Measurements from ENCODE around the gene TNS3. TPM values are rescaled to one million over a fixed set of nuclear protein-coding genes. Genes with fewer than 3 reads are reported as not detected.

The TNS3 gene
- total and polyA plus RNA-seq, 7 donors, result 17.4 to 43.8 (median 28.8) TPM

DNA sequence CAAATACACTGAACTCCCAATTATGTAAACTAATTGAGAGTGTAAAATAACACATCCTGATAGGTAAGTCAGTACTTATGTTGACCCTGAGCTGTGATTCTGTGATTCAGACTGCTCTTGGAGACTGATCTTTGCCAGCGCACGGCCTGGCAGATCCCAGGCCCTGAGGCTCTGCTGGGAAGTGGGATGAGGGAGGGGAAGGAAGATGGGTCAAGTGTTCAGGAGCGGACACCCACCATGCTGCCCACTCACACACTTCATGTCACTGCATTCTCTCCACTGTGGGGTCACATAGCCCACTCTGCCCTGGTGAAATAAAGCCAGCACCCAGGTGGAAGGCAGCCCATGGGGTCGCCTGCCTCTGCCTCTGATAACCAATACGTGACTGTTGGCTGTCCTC, 226.2 kb downstream of the TNS3 start:
- Histone ChIP-seq H3K27me3 (no peaks in the 10 kb centered on the region), H3K9me3 (no peaks in the 10 kb centered on the region), H3K4me1 (no peaks in the 10 kb centered on the region), H3K4me3 (no peak overlapping the region), H3K36me3 (no peaks in the 10 kb centered on the region), H3K27ac (no peak overlapping the region)
- WGBS, 2 donors, result 82 to 83% methylated on average over 5 of the region's 5 CpGs
- TF ChIP-seq POLR2AphosphoS5 (IDR thresholded peaks at IDR 0.05) (no peak), POLR2A (IDR thresholded peaks at IDR 0.05) (no peak), EP300 (IDR thresholded peaks at IDR 0.05) (no peak)
- TF ChIP-seq, protein P1, sequence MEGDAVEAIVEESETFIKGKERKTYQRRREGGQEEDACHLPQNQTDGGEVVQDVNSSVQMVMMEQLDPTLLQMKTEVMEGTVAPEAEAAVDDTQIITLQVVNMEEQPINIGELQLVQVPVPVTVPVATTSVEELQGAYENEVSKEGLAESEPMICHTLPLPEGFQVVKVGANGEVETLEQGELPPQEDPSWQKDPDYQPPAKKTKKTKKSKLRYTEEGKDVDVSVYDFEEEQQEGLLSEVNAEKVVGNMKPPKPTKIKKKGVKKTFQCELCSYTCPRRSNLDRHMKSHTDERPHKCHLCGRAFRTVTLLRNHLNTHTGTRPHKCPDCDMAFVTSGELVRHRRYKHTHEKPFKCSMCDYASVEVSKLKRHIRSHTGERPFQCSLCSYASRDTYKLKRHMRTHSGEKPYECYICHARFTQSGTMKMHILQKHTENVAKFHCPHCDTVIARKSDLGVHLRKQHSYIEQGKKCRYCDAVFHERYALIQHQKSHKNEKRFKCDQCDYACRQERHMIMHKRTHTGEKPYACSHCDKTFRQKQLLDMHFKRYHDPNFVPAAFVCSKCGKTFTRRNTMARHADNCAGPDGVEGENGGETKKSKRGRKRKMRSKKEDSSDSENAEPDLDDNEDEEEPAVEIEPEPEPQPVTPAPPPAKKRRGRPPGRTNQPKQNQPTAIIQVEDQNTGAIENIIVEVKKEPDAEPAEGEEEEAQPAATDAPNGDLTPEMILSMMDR (IDR thresholded peaks at IDR 0.05), result no peak
- DNase-seq, result no peak
- intact Hi-C loops (cut with DNase I), result no loop called here

DNA sequence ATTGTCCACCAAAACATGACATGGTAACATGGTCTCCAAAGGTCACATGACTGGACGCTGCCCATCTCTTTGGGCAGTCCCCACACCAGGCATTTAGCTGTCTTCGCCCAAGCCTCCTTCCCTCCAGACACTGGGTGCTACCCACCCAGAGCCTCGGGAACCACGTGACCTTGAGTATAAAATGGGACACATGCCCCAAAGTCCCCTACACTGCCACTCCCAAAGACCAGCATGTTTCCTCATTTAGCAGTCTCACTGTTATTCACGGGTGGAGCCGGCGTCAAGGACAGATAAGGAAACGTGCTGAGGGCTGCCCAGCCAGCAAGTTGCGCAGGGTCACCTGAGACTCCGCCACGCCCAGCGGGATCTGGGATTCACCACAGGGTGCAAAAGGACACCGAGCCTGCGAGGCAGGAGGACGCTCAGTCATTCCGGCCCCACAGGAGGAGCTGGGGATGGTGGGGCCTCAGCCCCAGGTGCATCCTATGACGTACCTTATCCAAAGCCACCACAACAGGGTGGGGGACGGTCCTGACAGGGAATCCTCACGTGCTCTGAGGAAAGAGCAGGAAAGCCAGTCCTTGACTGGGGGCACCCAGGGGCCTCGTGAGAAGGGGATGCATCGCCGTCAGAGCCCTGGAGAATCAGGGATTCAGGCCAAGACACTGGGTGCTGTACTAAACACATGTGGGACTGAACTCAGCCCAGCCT, 226.9 kb downstream of the TNS3 start:
- intact Hi-C loops (cut with DNase I), result no loop called here
- 27 to 74% methylated on average over 22 of the region's 22 CpGs for WGBS, 2 donors
- Histone ChIP-seq H3K36me3 (no peaks in the 10 kb centered on the region), H3K9me3 (no peaks in the 10 kb centered on the region), H3K27ac (no peak overlapping the region), H3K4me1 (no peaks in the 10 kb centered on the region), H3K27me3 (no peaks in the 10 kb centered on the region), H3K4me3 (no peak overlapping the region)
- DNase-seq, result no peak
- TF ChIP-seq POLR2A (IDR thresholded peaks at IDR 0.05) (no peak), POLR2AphosphoS5 (IDR thresholded peaks at IDR 0.05) (no peak), EP300 (IDR thresholded peaks at IDR 0.05) (no peak)

DNA sequence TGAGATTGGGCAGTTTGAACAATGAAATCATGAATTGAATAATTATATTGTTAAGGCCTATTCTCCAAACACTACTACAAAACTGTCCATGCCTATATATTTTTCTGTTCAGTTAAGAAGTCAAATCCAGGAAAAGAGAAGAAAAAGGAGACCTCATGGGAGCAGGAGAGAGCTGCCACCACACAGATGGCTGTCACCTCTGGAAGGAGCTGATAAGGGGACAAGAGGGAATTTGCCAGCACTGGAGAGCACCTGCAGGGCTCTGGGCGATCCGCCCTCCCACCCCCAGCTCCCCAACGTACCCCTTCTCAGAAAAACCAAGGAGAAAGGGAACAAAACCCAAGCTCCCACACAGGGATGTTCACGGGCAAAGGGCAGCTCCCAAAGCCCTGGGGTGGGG, 227.8 kb downstream of the TNS3 start:
- DNase-seq, result no peak
- no peaks in the 10 kb centered on the region for H3K36me3 ChIP-seq
- TF ChIP-seq POLR2A (IDR thresholded peaks at IDR 0.05) (no peak), POLR2AphosphoS5 (IDR thresholded peaks at IDR 0.05) (no peak), EP300 (IDR thresholded peaks at IDR 0.05) (no peak)
- H3K27me3 ChIP-seq, result no peaks in the 10 kb centered on the region
- no peaks in the 10 kb centered on the region for H3K4me1 ChIP-seq
- intact Hi-C loops (cut with DNase I), result no loop called here
- WGBS, 2 donors, result 69 to 88% methylated on average over 4 of the region's 4 CpGs
- no peak overlapping the region for H3K27ac ChIP-seq
- H3K9me3 ChIP-seq, result no peaks in the 10 kb centered on the region
- no peak overlapping the region for H3K4me3 ChIP-seq

DNA sequence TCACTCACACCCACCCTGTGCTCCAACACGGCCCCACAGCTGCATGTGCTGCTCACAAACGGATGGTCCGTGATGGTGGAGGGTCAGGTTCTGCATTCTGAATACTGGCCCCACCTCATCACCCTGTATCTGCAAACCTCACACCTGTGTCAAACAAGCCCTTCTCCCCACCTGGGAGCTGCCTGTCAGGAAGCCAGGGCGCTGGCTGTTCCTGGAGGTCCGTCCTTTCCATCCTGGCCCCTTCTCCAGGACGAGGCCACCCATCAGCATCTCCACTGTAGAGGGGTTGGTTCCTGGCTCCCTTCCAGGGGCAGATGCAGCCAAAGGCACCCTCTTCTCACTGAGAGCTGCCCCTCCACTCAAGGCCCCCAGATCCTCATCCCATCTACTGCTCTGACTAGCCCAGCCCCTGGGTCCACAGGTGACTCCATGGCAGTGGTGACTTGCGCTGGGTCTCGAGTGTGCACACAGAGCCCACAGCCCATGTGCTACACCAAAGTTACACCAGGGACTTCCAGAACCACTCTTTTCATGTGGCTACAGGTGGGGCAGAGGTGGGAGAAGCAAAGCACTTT, 229.4 kb downstream of the TNS3 start:
- Histone ChIP-seq H3K27me3 (no peaks in the 10 kb centered on the region), H3K27ac (no peak overlapping the region), H3K9me3 (no peaks in the 10 kb centered on the region), H3K4me3 (no peak overlapping the region), H3K36me3 (no peaks in the 10 kb centered on the region), H3K4me1 (no peaks in the 10 kb centered on the region)
- no peak for DNase-seq
- WGBS, 2 donors, result 91 to 93% methylated on average over 8 of the region's 8 CpGs
- TF ChIP-seq, protein P1 (IDR thresholded peaks at IDR 0.05), result no peak
- TF ChIP-seq POLR2A (IDR thresholded peaks at IDR 0.05), result no peak
- TF ChIP-seq EP300 (IDR thresholded peaks at IDR 0.05), result no peak
- TF ChIP-seq POLR2AphosphoS5 (IDR thresholded peaks at IDR 0.05), result no peak
- intact Hi-C loops (cut with DNase I), result no loop called here

DNA sequence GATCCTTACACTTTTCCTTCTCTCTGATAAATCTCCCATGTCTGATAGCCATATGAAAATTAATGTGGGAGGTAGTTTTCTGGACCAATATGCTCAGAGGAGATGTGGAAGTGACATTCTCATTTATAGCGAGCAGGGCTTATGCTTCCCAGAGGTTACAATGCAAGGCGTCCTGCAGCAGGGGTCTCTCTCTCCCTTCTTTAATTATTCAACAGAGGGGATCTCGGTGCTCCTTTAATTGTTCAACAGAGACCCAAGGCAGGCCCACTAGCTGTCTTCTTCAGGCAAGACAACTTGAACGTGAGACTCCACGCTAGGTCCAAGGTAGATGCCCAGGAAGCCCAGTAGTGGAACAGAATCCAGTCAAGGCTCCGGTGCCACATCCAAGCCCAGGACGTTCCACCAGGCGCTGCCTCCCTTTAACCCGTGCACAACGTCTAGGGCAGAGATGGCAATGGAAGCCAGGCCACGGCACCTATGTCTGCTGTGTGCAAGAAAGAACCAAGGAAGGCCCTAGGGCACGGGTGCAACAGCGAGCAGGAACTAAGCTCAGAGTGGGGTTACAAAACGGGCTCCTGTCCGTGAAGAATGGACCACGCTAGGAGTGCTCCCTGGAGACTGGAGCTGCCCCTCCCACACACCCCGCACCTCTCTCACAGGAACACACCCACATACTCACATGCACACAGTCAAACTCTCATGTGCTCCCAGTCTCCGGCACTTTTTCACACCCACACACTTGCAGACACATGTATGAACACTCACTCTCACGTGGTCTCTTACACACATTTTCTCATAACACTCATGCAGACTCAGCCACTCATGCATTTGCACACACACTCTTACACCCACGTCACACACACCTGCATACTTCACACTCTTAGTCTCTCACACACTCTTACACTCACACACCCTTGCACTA, 230.4 kb downstream of the TNS3 start:
- Histone ChIP-seq H3K4me3 (no peak overlapping the region), H3K36me3 (no peaks in the 10 kb centered on the region), H3K27me3 (no peaks in the 10 kb centered on the region), H3K9me3 (no peaks in the 10 kb centered on the region), H3K27ac (no peak overlapping the region), H3K4me1 (no peaks in the 10 kb centered on the region)
- DNase-seq, result no peak
- intact Hi-C loops (cut with DNase I), result no loop called here
- WGBS, 2 donors, result 88 to 90% methylated on average over 20 of the region's 20 CpGs
- TF ChIP-seq, protein P1 (IDR thresholded peaks at IDR 0.05), result no peak
- TF ChIP-seq POLR2AphosphoS5 (IDR thresholded peaks at IDR 0.05) (no peak), EP300 (IDR thresholded peaks at IDR 0.05) (no peak), POLR2A (IDR thresholded peaks at IDR 0.05) (no peak)
